HG03175 (cell line): ENCODE data around the gene CLCN1.
"Not testable (repeated sequence)": the region's sequence is repeated elsewhere in the genome, so short reads cannot be mapped to it uniquely, and the experiment has no call there.

Experiments used
- ATAC-seq: cut with Tn5 transposase; IDR thresholded peaks from one replicate; pipeline ENCODE4 v1.9.1; 2021; ENCODE audit warnings: mild to moderate bottlenecking, moderate library complexity; ENCODE audit not compliant: unreplicated experiment

The CLCN1 gene

GRCh38 chr7:143383642-143383957 lies 67.7 kb downstream of the CLCN1 start:
- no peak for ATAC-seq

DNA sequence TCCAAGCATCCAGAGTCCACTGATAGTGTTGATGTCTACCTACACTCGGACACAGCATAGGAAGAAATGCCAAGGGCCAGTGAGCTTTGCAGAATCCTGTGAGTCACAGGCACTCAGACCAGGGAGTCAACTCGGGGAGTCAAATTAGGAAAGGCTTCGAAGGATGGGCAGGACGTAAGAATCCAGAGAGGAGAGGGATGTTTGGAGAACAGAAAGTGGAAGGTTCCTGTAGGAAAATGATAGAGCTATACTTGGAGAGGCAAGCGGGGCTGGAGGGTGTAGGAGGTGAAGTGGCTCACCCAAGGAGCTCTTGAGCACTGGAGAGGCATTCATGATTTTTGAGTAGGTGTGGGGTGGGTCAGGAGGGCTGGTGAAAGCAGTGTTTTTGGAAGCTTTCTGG lies 68.2 kb downstream of the CLCN1 start:
- ATAC-seq = no peak

DNA sequence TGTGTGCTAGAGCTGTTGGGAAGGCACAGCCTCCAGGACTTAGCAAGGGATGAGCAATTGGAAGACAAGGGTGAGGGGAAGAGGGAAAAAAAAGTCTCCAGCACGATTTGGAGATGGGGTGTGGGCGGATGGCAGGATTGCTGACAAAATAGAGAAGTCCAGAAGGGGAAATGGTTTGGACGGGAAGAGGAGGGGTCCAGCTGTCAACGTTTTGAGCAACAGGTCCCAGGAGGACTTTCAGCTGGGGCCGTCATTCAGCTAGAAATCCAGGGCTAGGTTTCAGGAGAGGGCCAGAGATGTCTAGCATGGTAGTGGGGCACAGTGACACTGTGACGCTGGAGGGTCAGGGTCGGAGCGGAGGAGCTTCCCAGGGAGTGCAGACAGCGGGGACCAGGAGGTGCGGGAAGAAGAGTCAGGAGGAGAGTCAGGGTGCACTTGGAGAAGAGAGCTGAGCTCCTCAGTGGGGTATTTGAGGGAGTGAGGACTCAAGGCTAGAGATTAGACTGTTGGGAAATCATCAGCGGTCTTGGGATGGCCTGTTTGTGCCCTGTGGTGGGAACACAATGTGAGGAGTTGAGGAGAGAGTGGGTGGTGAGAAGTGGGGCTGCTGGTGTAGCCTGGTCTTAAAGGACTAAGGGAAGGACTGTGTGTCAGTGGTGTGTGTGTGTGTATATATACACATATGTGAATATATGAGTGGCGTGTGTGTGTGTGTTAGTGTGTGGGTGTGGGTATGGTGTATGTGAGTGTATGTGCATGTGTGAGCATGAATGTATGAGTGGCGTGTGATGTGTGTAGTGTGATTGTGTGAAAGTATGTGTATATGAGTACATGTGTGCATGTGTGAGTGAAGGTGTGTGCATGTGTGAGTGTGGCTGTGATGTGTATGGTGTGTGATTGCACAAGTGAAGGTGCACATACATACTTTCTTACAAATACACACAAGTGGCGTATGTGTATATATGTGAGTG lies 69.0 kb downstream of the CLCN1 start:
- no peak for ATAC-seq

DNA sequence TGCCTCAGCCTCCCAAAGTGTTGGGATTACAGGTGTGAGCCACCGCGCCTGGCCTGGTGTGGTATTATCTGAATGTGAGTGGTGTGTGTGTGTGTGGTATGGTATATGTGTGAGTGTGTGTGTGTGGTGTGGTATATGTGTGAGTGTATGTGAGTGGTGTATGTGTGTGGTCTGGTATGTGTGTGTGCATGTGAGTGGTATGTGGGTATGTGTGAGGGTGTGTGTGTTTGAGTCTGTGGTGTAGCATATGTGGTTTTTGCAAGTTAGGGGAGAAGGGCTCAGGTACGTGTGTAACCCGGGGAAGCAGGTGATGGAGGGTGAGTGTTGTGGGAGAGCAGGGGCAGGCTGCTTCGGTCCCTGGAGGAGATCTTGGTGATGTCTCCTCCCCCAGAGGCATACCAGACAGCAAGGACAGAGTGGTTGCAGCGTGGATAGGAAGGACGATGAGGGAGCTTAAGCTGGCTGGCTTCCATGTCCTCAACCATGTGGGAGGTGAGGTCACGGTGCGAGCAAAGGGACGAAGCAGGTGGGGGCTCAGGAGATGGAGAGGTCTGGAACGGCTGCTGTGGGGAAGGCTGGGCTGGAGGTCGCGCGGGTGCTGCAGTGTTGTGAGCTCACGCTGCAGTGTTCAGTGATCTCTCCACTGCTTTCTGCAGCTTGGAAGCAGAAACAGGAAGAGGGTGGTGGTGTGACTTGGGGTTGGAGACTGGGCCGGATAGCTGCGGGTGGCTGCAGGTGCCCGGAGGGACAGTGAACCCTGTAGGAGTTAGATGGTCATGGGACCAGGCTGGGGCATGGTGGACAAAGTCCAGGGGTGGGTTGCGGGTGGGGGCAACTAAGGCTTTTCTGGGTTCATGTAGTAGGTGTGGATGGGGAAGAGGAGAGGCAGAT lies 70.2 kb downstream of the CLCN1 start:
- peak; percentile 39 for ATAC-seq

DNA sequence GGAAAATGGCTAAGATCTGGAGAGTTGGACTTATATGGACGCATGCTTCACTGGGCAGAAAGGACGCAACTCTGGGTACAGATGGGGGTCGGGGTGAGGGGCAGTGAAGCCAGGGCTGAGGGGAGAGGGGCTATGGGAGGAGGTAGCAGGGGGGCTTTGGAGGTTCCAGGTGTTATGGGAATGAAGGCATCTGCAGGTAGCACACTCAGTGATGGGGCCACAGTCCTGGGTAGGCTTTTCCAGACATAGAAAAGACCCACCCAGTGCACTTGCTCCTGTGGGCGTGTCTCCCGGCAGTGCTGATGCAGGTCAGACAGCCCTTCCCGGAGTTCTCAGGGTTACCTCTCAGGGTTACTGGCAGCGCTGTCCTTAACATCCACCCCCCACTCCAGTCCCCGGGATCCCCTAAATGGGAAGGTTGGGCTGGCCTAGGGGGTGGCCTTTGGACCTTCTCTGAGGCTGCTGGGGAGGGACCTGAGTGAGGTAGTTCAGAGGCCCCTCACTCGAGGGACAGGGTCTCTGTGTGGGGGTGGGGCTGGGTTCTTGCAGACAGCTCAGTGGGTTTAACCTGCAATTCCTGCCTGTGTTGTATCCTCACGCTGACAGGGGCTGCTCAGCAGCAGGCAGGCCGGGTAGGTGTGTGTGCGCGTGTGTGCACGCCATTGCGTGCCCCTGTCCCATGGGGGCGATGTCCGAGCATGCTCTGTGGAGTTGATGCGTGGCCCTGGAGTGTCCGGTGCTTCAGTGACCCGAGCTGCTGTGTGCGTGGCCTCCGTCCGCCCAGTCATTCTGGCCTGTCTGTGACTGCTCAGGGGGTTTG lies 71.5 kb downstream of the CLCN1 start:
- no peak for ATAC-seq

DNA sequence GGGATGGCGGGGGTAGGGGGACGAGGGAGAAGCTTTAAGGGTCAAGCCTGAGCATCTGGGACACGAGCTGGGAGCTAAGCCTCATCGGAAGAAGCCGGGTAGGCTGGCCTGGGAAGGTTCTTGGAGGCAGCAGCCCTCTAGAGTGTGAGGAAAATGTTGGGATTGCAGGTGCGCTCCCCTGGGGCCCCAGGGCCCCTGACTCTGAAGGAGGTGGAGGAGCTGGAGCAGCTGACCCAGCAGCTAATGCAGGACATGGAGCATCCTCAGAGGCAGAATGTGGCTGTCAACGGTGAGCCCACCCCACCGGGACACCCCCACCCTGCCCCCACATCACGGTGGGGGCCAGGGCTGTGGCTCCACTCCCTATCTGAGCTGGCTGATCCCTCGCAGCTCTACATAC lies 72.1 kb downstream of the CLCN1 start:
- ATAC-seq = no peak

- ATAC-seq = no peak
Observed at GRCh38 chr7:143388491-143389101, 72.7 kb downstream of the CLCN1 start.

DNA sequence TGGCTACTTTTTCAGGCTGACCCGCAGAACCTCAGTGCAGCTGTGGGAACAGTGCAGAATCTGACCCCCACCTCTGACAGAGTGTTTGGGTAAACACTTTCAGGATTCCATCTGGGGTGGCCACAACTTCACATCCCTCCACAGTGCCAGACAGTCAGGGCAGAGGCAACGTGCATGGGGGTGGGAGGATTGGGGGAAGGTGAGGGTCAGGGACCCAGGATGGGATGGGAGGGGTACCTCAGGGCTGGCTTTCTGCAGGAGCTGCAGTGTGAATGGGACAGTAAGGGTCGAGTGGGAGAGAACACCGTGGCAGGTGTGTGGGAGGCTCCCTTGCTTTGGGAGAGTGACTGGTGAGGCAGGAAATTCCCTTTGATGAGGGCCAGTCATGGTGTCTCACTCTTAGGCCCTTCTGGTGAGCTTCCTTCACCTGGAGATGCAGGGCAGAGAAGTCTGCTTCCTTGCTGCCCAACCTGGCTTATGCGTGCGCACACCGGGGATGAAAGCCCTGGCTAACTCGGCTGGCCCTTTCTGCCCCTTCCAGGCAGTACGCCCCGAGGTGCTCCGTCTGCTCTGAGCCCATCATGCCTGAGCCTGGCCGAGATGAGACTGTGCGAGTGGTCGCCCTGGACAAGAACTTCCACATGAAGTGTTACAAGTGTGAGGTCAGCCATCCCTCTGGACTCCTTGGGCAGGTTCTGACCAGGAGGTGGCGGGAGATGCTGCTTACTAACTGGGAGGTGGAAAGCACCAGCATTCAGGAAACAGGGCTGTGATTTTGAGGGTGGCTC lies 73.6 kb downstream of the CLCN1 start:
- ATAC-seq = no peak

DNA sequence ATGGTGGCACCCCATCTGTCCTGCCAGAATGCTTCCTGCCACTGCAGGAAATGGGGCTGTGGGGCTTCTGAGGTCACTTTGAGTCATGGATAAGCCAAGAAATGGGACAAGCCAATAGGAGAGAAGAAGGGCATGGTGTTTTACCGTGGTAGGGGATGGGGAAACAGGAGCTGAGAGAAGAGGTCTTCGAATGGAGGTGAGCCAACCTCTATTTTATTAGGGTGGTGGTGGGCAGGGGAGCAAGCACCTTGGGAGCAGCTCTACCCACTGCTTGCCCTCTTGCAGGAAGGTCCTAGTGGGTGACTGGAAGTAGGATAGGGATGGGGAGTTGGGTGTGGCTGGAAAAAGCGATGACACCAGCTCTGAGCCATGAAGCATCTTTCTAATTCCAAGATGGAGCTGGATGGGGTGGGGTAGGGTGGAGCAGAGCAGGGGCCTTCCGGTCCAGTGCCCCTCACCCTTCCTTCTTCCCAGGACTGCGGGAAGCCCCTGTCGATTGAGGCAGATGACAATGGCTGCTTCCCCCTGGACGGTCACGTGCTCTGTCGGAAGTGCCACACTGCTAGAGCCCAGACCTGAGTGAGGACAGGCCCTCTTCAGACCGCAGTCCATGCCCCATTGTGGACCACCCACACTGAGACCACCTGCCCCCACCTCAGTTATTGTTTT lies 74.3 kb downstream of the CLCN1 start:
- ATAC-seq = no peak

DNA sequence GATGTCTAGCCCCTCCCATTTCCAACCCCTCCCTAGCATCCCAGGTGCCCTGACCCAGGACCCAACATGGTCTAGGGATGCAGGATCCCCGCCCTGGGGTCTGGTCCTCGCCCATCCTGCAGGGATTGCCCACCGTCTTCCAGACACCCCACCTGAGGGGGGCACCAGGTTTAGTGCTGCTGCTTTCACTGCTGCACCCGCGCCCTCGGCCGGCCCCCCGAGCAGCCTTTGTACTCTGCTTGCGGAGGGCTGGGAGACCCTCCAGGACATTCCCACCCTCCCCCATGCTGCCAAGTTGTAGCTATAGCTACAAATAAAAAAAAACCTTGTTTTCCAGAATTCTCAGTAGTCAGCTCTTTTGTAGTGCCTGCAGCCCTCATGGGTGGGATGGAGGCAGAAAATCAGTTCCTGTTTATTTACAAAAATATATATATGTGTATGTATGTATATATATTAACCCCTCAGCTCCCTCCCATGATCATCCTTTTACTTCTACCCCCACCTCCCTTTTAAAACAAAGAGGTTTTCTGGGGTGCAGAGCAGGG lies 74.9 kb downstream of the CLCN1 start:
- ATAC-seq = no peak

DNA sequence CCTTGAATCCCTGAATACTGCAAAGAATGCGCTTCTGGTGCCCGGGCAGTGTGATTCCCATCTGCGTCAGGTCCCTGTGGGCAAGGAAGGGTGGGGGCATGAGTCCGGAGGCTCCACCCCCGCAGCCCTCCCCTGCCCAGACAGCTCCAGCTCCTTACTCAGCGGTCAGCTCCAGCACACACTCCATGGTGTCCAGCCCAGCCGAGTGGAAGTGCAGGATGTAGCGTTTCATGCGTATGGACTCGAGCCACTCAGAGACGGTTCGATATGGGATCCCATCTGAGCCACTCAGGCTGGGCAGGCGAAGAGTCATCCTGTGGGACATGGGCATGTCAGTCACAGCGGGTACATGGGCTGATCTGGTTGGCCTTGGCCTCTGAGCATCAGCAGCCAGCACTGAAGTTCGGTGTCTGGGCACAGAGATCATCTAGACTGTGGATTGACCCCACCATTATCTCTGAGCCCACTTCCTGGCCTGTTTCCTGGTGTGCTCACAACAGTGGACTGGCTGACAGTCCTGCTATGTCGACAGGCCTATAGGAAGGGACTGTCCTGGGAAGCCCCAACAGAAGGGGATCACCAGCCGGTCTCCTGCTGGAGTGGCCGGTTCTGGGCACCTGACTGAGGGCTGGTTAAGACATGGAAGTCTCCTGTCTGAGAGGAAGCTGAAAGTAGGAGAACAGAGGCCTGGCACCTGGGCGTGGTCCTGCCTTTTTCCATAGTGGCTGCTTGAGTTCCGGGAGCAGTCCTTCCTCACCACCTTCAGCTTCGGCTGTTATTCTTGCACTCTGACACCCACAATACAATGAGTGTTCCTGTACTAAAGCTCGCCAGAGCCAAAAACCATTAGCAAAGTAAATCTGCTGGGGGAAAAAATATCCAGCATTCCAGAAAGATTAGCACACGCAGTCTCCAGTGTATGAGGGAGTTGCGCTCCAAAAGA lies 75.8 kb downstream of the CLCN1 start:
- no peak for ATAC-seq

DNA sequence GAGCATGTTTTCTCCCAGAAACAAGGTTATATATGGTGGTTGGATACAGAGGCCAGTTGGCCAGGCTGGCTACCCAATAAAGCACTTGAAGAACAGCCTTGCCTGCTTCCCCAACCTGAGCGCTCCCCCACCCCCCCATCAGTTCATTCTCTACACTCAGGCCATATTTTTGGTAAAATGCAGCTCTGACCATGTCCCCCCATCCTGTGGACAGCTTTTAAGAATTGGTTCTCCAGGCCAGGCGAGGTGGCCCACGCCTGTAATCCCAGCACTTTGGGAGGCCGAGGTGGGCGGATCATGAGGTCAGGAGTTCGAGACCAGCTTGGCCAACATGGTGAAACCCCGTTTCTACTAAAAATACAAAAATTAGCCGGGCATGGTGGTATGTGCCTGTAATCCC lies 76.5 kb downstream of the CLCN1 start:
- not testable (repeated sequence) for ATAC-seq

DNA sequence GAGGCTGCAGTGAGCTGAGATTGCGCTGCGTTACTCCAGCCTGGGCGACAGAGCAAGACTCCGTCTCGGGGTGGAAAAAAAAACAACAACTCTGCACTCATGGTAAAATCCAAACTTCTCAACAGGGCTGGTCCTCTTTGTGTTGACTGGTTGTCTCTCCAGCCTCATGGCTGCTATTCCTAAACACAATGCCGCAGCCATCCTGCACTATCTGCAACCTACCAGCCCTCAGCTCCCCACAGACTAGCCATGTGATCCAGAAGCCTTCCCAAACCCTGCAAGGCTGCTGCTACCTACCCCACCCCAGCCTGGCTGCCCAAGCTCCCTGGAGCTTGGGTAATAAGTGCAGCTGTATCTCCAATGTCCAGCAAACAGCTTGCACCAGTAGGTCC lies 77.0 kb downstream of the CLCN1 start:
- ATAC-seq = no peak

- no peak for ATAC-seq
Observed at GRCh38 chr7:143393267-143394041, 77.5 kb downstream of the CLCN1 start.

GRCh38 chr7:143394068-143394467 lies 78.2 kb downstream of the CLCN1 start:
- no peak for ATAC-seq

GRCh38 chr7:143394777-143395176 lies 78.9 kb downstream of the CLCN1 start:
- no peak for ATAC-seq
